Measurements from ENCODE around the gene RANBP3.
A peak's percentile ranks its signal among the peaks of the same experiment; 100 is the strongest.

The RANBP3 gene

GRCh38 chr19:5925830-5926427, 52.0 kb downstream of the RANBP3 start:
- no peak for DNase-seq (ENCODE audit: low read depth)

GRCh38 chr19:5923356-5923755, 54.6 kb downstream of the RANBP3 start:
- no peak for DNase-seq (ENCODE audit: low read depth)

GRCh38 chr19:5922161-5922545, 55.8 kb downstream of the RANBP3 start:
- DNase-seq (ENCODE audit: low read depth): no peak

- DNase-seq (ENCODE audit: low read depth): no peak
Observed at GRCh38 chr19:5921516-5922160, 56.3 kb downstream of the RANBP3 start.

GRCh38 chr19:5918463-5919079, 59.4 kb downstream of the RANBP3 start:
- no peak for DNase-seq (ENCODE audit: low read depth)

GRCh38 chr19:5917431-5918107, 60.4 kb downstream of the RANBP3 start:
- DNase-seq (ENCODE audit: low read depth): no peak

- DNase-seq (ENCODE audit: low read depth): no peak
Observed at GRCh38 chr19:5916181-5916708, 61.7 kb downstream of the RANBP3 start.

- DNase-seq (ENCODE audit: low read depth): no peak
Observed at GRCh38 chr19:5915782-5916165, 62.2 kb downstream of the RANBP3 start.

- DNase-seq (ENCODE audit: low read depth): no peak
Observed at GRCh38 chr19:5914946-5915781, 62.8 kb downstream of the RANBP3 start.

GRCh38 chr19:5914358-5914774, 63.6 kb downstream of the RANBP3 start:
- DNase-seq (ENCODE audit: low read depth): no peak

GRCh38 chr19:5913739-5914357, 64.1 kb downstream of the RANBP3 start, which contains the start of gene CAPS:
CAPS (plus strand) TSS chr19:5914254; CDS start chr19:5914407, 153 bp downstream.
- DNase-seq (ENCODE audit: low read depth): no peak

GRCh38 chr19:5911366-5911765, 66.6 kb downstream of the RANBP3 start:
- DNase-seq (ENCODE audit: low read depth): no peak

GRCh38 chr19:5910638-5910907, 67.4 kb downstream of the RANBP3 start:
- DNase-seq (ENCODE audit: low read depth): no peak

- no peak for DNase-seq (ENCODE audit: low read depth)
Observed at GRCh38 chr19:5908773-5909442, 69.0 kb downstream of the RANBP3 start.

- DNase-seq (ENCODE audit: low read depth): no peak
Observed at GRCh38 chr19:5907241-5907640, 70.7 kb downstream of the RANBP3 start.

GRCh38 chr19:5905114-5905778, 72.7 kb downstream of the RANBP3 start:
- no peak for DNase-seq (ENCODE audit: low read depth)

- DNase-seq (ENCODE audit: low read depth): peak; percentile 100
Observed at GRCh38 chr19:5904352-5905113, 73.4 kb downstream of the RANBP3 start, which contains the start of gene VMAC. VMAC (plus strand) TSS chr19:5904872; CDS start chr19:5904891, 19 bp downstream.

GRCh38 chr19:5903624-5904351, 74.2 kb downstream of the RANBP3 start, which contains the start of gene NDUFA11:
NDUFA11 (minus strand) TSS chr19:5903790; CDS start chr19:5903708, 82 bp downstream.
- DNase-seq (ENCODE audit: low read depth): peak; percentile 95

All from activated gamma-delta T cell treated with anti-CD3 and anti-CD28 coated beads, Interleukin-2, amount 50 U/mL, for 16 hours (primary cell).